GM21360 (cell line): ENCODE results near the gene NOP56.

Experiments used
- ATAC-seq: cut with Tn5 transposase; IDR thresholded peaks from one replicate; pipeline ENCODE4 v1.9.1; 2021; ENCODE audit warnings: mild to moderate bottlenecking, moderate library complexity; ENCODE audit not compliant: unreplicated experiment

NOP56 gene

GRCh38 chr20:2700913-2701620 lies 48.6 kb downstream of the NOP56 start:
- ATAC-seq: no peak

- ATAC-seq: no peak
Observed at GRCh38 chr20:2701671-2702081, 49.2 kb downstream of the NOP56 start.

- ATAC-seq: no peak
Observed at GRCh38 chr20:2703716-2704475, 51.5 kb downstream of the NOP56 start.

DNA sequence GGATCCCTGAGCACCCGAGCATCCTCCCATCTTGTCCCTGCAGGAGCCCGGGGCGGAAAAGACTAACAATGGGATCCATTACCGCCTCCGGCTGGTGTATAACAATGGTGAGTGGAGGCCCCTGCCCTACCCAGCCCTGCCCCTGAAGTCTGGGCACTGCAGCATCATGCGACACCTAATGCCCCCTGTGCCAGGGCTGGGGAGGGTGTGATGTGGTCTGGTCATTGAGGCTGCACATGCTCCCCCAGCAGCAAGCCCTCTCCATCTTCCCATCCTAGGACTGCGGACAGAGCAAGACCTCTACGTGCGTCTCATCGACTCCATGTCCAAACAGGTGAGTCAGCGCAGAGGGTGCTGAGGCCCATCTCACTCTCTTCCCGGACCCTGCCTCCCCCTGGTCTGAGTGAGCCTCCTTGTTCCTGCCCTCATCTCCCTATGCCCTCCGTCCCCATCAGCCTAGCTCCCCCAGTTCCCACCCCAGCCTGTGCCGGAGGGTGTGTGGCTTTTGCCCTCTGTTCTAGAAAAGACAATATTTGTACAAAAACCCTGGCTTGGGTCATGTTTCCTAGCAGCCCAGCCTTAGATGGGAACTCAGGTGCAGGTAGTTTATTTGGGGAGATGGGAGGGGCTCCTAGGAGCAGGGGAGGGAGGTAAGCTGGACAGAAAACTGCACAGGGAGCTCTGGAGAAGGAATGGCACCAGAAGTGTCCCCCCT lies 53.7 kb downstream of the NOP56 start:
- no peak for ATAC-seq

DNA sequence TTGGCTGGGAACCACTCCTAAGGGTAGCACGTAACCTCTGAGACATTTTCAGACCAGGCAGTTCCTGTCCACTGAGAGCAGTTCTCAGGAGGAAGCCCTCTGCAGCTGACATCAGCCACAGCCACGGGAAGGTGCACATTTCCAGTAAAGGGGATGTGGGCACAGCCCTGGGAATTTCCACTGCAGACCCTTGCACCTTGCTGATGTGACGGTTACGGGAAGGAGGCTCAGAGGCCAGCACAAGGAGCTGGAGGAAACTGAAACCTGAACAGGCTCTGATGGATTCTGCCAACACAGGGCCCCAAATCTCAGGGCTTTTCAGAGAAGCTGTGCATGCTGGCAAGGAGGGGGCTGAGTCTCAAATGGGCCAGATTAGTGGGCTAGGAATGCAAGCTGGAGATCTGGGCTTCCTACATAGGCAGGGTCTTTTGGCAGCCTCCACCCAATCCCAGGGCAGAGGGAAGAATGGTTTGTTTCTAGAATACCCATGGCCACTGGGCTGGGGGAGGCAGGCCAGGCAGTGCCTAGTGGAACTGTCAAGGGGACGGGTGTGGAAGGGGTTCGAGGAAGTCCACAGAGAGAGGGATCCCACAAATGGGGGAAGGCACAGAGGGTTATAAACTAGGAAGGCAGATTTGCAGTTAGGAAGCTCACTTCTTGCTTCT lies 54.4 kb downstream of the NOP56 start:
- ATAC-seq: no peak

GRCh38 chr20:2707353-2708072 lies 55.1 kb downstream of the NOP56 start:
- no peak for ATAC-seq
